Left ventricle myocardium inferior (tissue), 1 donor: ENCODE results near the gene SYNGR1. TPM values are rescaled to one million over a fixed set of nuclear protein-coding genes. Genes with fewer than 3 reads are reported as not detected.

Experiments used
- DNase-seq: peaks from one replicate; pipeline ENCODE4 v3.0.0-alpha.2; 2020
- H3K27ac ChIP-seq: fragments of 200-600 bp; replicated peaks from 2 replicates; pipeline ENCODE4 v1.8.0; 2021
- H3K27me3 ChIP-seq: fragments of 200-600 bp; 2 replicates; pipeline ENCODE4 v1.8.0; 2021; ENCODE audit warnings: low read depth
- H3K36me3 ChIP-seq: fragments of 200-600 bp; 2 replicates; pipeline ENCODE4 v1.8.0; 2021
- H3K4me1 ChIP-seq: fragments of 200-600 bp; 2 replicates; pipeline ENCODE4 v1.8.0; 2021
- H3K4me3 ChIP-seq: fragments of 200-600 bp; 2 replicates; pipeline ENCODE4 v1.8.0; 2021; ENCODE audit warnings: mild to moderate bottlenecking, moderate library complexity
- H3K9me3 ChIP-seq: fragments of 200-600 bp; replicated peaks from 2 replicates; pipeline ENCODE4 v1.8.0; 2021
- intact Hi-C: fragments of 100-400 bp; cut with micrococcal nuclease; formaldehyde crosslinking; loops from one replicate; pipeline ENCODE4 v1.11.0; 2022
- total RNA-seq: library from RNA; stranded (reverse); fragmentation: NEBNext Ultra II Directional; extraction: Animal tissue kit (Norgen Biotek cat#: 25700); gene quantifications from one replicate; pipeline ENCODE4 v1.2.1, GENCODE V29; 2021
- TF ChIP-seq, protein P1 (sequence below): fragments of 200-600 bp; IDR thresholded peaks from 2 replicates; pipeline ENCODE4 v1.8.0; 2021; ENCODE audit warnings: antibody characterized with exemption, mild to moderate bottlenecking, borderline replicate concordance
- donor health status: DM: no; HTN: yes; CAD: no; lungs with severe emphysema.

SYNGR1 gene
- total RNA-seq, 1 donor from 2014 or later: 37.7 TPM

DNA sequence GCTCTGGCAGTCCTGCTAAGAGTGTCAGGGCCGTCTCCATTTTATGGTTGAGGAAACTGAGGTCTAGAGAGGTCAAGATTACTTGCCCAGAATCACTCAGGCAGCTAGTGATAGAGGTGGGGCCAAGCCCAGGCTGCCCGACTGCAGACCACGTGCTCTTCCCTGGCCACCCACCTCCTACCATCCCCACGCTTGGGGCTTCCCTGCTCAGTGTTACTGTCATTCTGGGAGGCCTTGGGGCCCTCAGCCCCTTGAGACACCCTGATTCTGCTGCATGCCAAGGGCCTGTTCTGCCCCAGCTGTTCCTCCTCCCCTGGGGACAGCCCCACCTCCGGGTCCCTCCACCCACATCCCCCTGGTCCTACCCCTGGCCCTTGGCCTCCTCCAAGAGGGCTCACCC lies 32.6 kb downstream of the SYNGR1 start:
- H3K9me3 ChIP-seq: no peaks in the 10 kb centered on the region
- DNase-seq: no peak
- no peak overlapping the region for H3K4me3 ChIP-seq
- H3K36me3 ChIP-seq: peaks cover 16% of the 10 kb centered on the region
- H3K27ac ChIP-seq: no peak overlapping the region
- H3K4me1 ChIP-seq: no peaks in the 10 kb centered on the region
- TF ChIP-seq, protein P1, sequence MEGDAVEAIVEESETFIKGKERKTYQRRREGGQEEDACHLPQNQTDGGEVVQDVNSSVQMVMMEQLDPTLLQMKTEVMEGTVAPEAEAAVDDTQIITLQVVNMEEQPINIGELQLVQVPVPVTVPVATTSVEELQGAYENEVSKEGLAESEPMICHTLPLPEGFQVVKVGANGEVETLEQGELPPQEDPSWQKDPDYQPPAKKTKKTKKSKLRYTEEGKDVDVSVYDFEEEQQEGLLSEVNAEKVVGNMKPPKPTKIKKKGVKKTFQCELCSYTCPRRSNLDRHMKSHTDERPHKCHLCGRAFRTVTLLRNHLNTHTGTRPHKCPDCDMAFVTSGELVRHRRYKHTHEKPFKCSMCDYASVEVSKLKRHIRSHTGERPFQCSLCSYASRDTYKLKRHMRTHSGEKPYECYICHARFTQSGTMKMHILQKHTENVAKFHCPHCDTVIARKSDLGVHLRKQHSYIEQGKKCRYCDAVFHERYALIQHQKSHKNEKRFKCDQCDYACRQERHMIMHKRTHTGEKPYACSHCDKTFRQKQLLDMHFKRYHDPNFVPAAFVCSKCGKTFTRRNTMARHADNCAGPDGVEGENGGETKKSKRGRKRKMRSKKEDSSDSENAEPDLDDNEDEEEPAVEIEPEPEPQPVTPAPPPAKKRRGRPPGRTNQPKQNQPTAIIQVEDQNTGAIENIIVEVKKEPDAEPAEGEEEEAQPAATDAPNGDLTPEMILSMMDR: no peak
- intact Hi-C loops: no loop called here
- no peaks in the 10 kb centered on the region for H3K27me3 ChIP-seq

DNA sequence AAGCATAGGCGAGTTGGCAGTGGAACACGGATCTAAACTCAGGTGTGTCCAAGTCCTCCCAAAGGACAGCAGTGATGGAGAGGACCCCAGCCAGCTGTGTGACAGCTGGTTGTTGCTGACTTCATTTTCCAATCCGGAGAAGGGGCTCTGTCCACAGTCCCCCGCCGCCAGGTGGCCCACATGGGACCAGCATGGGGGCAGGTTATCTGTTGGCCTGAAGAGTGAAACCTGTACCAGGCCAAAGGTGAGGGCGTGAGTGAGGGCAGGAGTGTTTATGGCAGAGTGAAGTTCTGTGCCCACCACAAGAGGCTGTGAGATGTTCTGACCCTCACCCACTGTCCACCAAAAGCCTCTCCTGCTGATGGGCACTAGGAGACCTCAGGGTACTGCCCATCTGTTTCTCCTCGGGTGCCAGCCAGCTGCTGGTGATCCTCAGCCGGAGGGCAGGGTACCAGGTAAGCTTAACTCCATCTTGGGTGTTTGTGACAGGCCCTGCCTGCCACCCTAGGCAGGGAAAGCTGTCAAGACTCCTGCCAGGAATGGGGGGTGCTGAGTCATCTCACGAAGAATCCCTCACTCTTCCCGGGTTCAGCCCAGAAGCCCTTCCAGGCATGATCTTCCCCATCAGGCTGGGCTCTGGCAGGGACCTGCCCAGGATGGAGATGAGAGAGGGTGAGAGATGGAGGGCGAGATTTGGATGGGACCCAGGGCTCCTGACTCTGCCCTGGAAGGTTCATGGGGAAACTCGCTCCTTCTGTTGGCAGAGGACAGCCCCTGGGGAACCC lies 34.2 kb downstream of the SYNGR1 start:
- H3K9me3 ChIP-seq: no peaks in the 10 kb centered on the region
- peaks cover 12% of the 10 kb centered on the region for H3K4me1 ChIP-seq
- TF ChIP-seq, protein P1: no peak
- H3K36me3 ChIP-seq: peaks cover under 1% of the 10 kb centered on the region
- H3K27ac ChIP-seq: no peak overlapping the region
- no peak for DNase-seq
- no peak overlapping the region for H3K4me3 ChIP-seq
- H3K27me3 ChIP-seq: no peaks in the 10 kb centered on the region
- intact Hi-C loops: no loop called here

DNA sequence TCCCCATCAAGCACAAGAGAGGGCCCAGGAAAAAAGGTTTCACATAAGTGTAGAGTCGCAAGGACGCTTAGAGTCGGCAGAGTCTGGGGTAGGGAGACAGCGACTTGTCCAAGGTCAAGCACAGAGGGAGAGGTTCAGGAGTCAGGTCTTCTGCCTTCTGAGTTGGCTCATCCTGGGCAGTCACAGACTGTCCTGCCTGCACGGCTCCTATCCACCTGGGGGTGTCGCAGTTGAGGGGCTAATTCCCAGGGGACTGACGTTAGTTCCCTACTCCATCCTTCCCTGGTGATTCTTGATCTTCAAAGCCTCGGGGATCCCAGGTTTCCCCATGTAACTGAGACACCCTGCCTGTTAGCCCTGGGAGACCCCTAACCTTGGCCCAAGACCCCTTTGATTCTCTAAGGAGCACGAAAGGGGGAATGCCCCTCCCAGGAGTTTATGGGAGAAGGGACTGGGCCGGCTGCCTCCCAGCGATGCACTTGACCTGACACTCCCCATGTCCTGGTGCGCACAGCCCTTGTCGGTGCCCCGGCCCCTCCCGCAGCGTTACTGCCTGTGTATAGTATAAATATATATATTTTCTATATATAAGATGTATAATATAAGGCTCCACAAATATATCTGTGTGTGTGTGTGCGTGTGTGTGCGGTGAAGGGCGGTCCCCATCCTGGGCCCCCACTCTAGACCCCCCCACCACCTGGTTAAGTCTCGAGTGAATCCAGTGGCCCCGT lies 35.1 kb downstream of the SYNGR1 start:
- Histone ChIP-seq H3K4me3 (no peak overlapping the region), H3K27me3 (no peaks in the 10 kb centered on the region), H3K36me3 (no peaks in the 10 kb centered on the region), H3K27ac (no peak overlapping the region), H3K9me3 (no peaks in the 10 kb centered on the region), H3K4me1 (peaks cover 21% of the 10 kb centered on the region)
- TF ChIP-seq, protein P1: peak; percentile 48
- intact Hi-C loops: no loop called here
- DNase-seq: no peak

DNA sequence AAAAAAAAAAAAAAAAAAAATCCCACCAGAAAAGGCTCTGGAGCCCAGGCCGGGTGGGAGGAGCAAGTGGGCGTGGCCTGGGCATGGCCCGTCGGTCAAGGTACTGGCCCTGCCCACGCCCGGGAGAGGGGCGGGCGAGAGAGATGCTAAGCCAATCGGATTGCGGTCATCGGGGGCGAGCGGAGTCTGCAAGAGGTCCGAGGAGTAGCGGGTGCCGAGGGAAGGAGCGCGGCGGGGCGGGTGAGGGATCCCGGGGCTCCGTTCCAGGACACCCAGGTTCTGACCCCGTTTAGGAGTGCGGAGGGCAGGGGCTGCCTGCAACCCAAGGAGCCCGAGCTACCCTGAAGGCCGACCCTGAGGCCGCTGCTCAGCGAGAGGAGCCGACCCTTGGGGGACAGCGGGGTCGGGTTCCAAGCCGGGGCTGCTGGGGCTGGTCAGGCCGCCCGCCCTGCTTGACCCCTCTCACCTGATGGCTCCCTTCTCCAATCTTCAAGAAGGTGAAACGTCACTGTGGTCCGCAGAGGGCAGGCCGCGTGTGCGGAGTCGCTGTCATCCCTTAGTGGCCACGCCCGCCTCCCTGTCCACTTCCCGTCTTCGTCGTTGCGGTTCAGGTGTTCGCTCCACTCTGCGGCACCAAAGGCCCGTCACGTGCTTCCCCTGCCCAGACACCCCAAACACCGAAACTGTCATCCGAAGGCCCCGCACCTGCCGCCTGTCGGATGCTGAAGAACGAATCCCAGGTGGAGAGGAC lies 38.6 kb downstream of the SYNGR1 start:
- Histone ChIP-seq H3K36me3 (no peaks in the 10 kb centered on the region), H3K9me3 (no peaks in the 10 kb centered on the region), H3K4me3 (peak overlapping the region; percentile 77), H3K27me3 (no peaks in the 10 kb centered on the region), H3K4me1 (peaks cover 21% of the 10 kb centered on the region), H3K27ac (peak overlapping the region; percentile 39)
- DNase-seq: peak; percentile 84
- intact Hi-C loops: no loop called here
- TF ChIP-seq, protein P1: no peak

DNA sequence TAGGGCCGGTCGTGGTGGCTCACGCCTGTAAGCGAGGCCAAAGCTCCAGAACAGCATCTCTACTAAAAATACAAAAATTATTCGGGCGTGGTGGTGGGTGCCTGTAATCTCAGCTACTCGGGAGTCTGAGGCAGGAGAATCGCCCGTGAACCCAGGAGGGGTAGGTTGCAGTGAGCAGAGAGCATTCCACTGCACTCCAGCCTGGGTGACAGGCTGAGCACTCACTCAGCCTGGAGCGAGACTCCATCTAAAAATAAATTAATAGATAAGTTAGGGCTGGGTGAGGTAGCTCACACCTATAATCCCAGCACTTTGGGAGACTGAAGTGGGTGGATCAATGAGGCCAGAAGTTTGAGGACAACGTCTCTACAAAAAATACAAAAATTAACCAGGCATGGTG lies 39.6 kb downstream of the SYNGR1 start:
- Histone ChIP-seq H3K27me3 (no peaks in the 10 kb centered on the region), H3K4me3 (no peak overlapping the region), H3K36me3 (no peaks in the 10 kb centered on the region), H3K27ac (peak overlapping the region; percentile 39), H3K9me3 (no peaks in the 10 kb centered on the region), H3K4me1 (peaks cover 21% of the 10 kb centered on the region)
- intact Hi-C loops: no loop called here
- no peak for DNase-seq
- TF ChIP-seq, protein P1: no peak
